ENCODE results near the gene JAZF1. TPM values are rescaled to one million over a fixed set of nuclear protein-coding genes. Genes with fewer than 3 reads are reported as not detected.

JAZF1 gene
- total and polyA plus RNA-seq, 2 donors, result 3.9 to 14.5 TPM

DNA sequence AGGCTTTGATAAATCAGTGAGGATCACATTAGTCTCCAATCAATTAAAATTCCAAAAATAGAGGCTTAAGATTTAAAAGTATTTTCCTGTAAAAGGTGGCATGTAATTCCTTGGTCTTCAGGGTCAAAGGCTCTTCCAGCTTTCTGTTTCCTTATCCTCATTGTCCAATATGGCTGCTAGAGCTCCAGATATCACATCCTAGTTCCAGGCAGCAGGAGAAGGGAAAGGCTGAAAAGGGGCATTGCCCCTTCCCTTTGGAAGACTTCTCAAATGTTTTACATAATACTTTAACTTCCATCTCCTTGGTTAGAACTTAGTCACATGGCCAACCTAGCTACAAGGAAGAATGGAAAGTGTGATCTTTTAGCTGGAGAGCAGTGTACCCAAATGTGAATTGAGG, 39.2 kb upstream of the JAZF1 start:
- H3K4me1 ChIP-seq (ENCODE audit: control insufficient read depth in 2 of 2, insufficient read depth in 2 of 2, low read length in 2 of 2), result no peaks in the 10 kb centered on the region
- H3K27ac ChIP-seq (ENCODE audit: low read depth in 1 of 2, low read length in 1 of 2), result no peak overlapping the region
- no peaks in the 10 kb centered on the region for H3K27me3 ChIP-seq (ENCODE audit: control insufficient read depth in 2 of 2, insufficient read depth in 1 of 2, low read length in 1 of 2)
- H3K36me3 ChIP-seq (ENCODE audit: control insufficient read depth in 2 of 2, insufficient read depth in 2 of 2, low read length in 1 of 2), result no peaks in the 10 kb centered on the region
- H3K4me3 ChIP-seq (ENCODE audit: low read length in 2 of 2), result no peak overlapping the region
- H3K9me3 ChIP-seq (ENCODE audit: control insufficient read depth in 2 of 2, insufficient read depth in 1 of 2, low read length in 1 of 2), result no peaks in the 10 kb centered on the region
- no peak for DNase-seq (ENCODE audit: low read depth in 6 of 9, low spot score in 9 of 9)

DNA sequence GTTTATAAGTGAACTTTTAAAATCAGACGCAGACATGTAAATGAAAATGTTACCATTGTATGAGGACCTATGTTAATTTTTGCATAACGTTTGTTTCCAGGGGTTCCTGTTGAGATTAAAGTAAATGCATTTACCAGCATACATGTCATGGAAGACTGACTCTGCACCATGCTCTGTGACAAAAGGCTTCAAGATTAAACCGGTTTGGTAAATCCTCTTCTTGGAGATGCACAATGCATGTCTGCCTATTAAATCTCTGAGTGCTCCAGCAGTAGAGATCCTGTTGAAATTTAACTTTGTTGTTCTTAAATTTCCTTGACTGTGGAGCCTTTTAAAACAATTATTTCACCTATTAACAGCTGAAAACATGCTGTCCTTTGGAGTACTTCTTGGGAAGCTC, 36.5 kb upstream of the JAZF1 start:
- Histone ChIP-seq H3K4me3 (ENCODE audit: low read length in 2 of 2) (no peak overlapping the region), H3K4me1 (ENCODE audit: control insufficient read depth in 2 of 2, insufficient read depth in 2 of 2, low read length in 2 of 2) (no peaks in the 10 kb centered on the region), H3K9me3 (ENCODE audit: control insufficient read depth in 2 of 2, insufficient read depth in 1 of 2, low read length in 1 of 2) (no peaks in the 10 kb centered on the region), H3K36me3 (ENCODE audit: control insufficient read depth in 2 of 2, insufficient read depth in 2 of 2, low read length in 1 of 2) (no peaks in the 10 kb centered on the region), H3K27me3 (ENCODE audit: control insufficient read depth in 2 of 2, insufficient read depth in 1 of 2, low read length in 1 of 2) (no peaks in the 10 kb centered on the region), H3K27ac (ENCODE audit: low read depth in 1 of 2, low read length in 1 of 2) (no peak overlapping the region)
- WGBS, result 89% methylated on average over 3 of the region's 3 CpGs
- no peak for DNase-seq (ENCODE audit: low read depth in 6 of 9, low spot score in 9 of 9)

DNA sequence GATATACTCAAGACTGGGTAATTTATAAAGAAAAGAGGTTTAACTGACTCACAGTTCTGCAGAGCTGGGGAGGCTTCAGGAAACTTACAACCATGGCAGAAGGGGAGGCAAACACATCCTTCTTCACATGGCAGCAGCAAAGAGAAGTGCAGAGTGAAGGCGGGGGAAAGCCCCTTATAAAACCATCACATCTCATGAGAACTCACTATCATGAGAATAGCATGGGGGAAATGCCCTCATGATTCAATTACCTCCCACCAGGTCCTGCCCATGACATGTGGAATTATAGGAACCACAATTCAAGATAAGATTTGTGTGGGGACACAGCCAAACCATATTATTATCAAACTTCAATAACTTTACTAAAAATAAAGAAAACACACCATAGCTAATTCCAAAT, 30.4 kb upstream of the JAZF1 start:
- Histone ChIP-seq H3K4me1 (ENCODE audit: control insufficient read depth in 2 of 2, insufficient read depth in 2 of 2, low read length in 2 of 2) (no peaks in the 10 kb centered on the region), H3K4me3 (ENCODE audit: low read length in 2 of 2) (no peak overlapping the region), H3K36me3 (ENCODE audit: control insufficient read depth in 2 of 2, insufficient read depth in 2 of 2, low read length in 1 of 2) (no peaks in the 10 kb centered on the region), H3K27me3 (ENCODE audit: control insufficient read depth in 2 of 2, insufficient read depth in 1 of 2, low read length in 1 of 2) (no peaks in the 10 kb centered on the region), H3K27ac (ENCODE audit: low read depth in 1 of 2, low read length in 1 of 2) (no peak overlapping the region), H3K9me3 (ENCODE audit: control insufficient read depth in 2 of 2, insufficient read depth in 1 of 2, low read length in 1 of 2) (no peaks in the 10 kb centered on the region)
- WGBS, result 100% methylated on average over 1 of the region's 1 CpG
- no peak for DNase-seq (ENCODE audit: low read depth in 6 of 9, low spot score in 9 of 9)

- Histone ChIP-seq H3K27me3 (ENCODE audit: control insufficient read depth in 2 of 2, insufficient read depth in 1 of 2, low read length in 1 of 2) (no peaks in the 10 kb centered on the region), H3K27ac (ENCODE audit: low read depth in 1 of 2, low read length in 1 of 2) (no peak overlapping the region), H3K4me1 (ENCODE audit: control insufficient read depth in 2 of 2, insufficient read depth in 2 of 2, low read length in 2 of 2) (no peaks in the 10 kb centered on the region), H3K4me3 (ENCODE audit: low read length in 2 of 2) (no peak overlapping the region), H3K9me3 (ENCODE audit: control insufficient read depth in 2 of 2, insufficient read depth in 1 of 2, low read length in 1 of 2) (no peaks in the 10 kb centered on the region), H3K36me3 (ENCODE audit: control insufficient read depth in 2 of 2, insufficient read depth in 2 of 2, low read length in 1 of 2) (no peaks in the 10 kb centered on the region)
- DNase-seq (ENCODE audit: low read depth in 6 of 9, low spot score in 9 of 9), result no peak
- WGBS, result 89% methylated on average over 2 of the region's 2 CpGs
Observed at GRCh38 chr7:28208506-28208905, 27.9 kb upstream of the JAZF1 start.

DNA sequence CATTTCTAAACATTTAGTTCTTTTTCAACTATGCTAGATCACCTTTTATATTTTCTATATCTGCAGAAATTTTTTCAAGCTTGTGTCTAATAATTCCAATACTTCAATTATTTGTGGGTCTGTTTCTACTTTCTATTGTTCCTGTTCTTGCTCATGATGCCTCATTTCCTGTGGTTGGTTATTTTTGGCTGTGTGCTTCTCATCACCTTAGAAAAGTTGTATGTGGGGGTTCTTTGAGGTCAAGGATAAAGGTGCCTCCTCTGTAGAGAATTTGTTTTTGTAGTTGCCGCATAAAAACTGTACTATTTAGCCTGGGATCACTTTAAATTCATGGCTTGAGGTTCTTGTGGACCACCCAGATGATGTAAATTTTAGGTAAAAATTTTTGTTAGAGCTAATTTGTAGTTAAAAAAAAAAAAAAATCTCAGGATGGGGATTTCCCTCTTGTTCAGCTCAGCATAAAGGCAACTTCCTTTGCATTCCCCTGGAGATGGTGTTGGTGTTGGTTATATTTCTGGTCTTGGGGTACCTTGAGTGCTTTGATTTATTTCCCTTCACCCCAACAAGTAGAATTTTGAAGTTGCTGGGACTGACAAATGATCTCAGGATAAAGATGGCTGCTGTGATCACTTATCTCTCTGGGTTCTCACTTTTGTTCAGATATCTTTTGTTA, 27.0 kb upstream of the JAZF1 start:
- Histone ChIP-seq H3K27ac (ENCODE audit: low read depth in 1 of 2, low read length in 1 of 2) (no peak overlapping the region), H3K9me3 (ENCODE audit: control insufficient read depth in 2 of 2, insufficient read depth in 1 of 2, low read length in 1 of 2) (no peaks in the 10 kb centered on the region), H3K4me3 (ENCODE audit: low read length in 2 of 2) (no peak overlapping the region), H3K27me3 (ENCODE audit: control insufficient read depth in 2 of 2, insufficient read depth in 1 of 2, low read length in 1 of 2) (no peaks in the 10 kb centered on the region), H3K4me1 (ENCODE audit: control insufficient read depth in 2 of 2, insufficient read depth in 2 of 2, low read length in 2 of 2) (no peaks in the 10 kb centered on the region), H3K36me3 (ENCODE audit: control insufficient read depth in 2 of 2, insufficient read depth in 2 of 2, low read length in 1 of 2) (no peaks in the 10 kb centered on the region)
- no peak for DNase-seq (ENCODE audit: low read depth in 6 of 9, low spot score in 9 of 9)
- 75% methylated on average over 1 of the region's 1 CpG for WGBS

DNA sequence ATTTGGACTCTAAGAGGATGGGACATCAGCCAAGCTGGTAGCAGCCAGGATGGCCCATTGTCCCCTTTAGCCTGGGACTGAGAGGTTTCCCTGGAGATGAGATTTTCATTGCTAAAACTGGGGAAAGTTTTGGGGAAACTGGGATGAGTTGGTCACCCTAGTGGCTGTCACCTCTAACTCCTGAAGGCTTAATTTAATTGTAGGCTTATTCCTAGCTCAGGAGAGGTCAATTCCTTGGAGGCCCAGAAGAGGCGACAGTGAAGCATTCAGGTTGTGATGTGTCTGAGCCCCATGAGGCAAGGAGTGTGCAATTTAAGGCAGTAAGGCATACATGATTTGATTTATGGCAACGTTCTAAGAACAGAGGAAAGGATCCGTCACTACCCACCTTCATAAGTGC, 24.9 kb upstream of the JAZF1 start:
- DNase-seq (ENCODE audit: low read depth in 6 of 9, low spot score in 9 of 9), result no peak
- no peaks in the 10 kb centered on the region for H3K4me1 ChIP-seq (ENCODE audit: control insufficient read depth in 2 of 2, insufficient read depth in 2 of 2, low read length in 2 of 2)
- no peaks in the 10 kb centered on the region for H3K36me3 ChIP-seq (ENCODE audit: control insufficient read depth in 2 of 2, insufficient read depth in 2 of 2, low read length in 1 of 2)
- no peak overlapping the region for H3K4me3 ChIP-seq (ENCODE audit: low read length in 2 of 2)
- H3K27ac ChIP-seq (ENCODE audit: low read depth in 1 of 2, low read length in 1 of 2), result no peak overlapping the region
- no peaks in the 10 kb centered on the region for H3K9me3 ChIP-seq (ENCODE audit: control insufficient read depth in 2 of 2, insufficient read depth in 1 of 2, low read length in 1 of 2)
- H3K27me3 ChIP-seq (ENCODE audit: control insufficient read depth in 2 of 2, insufficient read depth in 1 of 2, low read length in 1 of 2), result no peaks in the 10 kb centered on the region
- WGBS, result 97% methylated on average over 3 of the region's 3 CpGs

DNA sequence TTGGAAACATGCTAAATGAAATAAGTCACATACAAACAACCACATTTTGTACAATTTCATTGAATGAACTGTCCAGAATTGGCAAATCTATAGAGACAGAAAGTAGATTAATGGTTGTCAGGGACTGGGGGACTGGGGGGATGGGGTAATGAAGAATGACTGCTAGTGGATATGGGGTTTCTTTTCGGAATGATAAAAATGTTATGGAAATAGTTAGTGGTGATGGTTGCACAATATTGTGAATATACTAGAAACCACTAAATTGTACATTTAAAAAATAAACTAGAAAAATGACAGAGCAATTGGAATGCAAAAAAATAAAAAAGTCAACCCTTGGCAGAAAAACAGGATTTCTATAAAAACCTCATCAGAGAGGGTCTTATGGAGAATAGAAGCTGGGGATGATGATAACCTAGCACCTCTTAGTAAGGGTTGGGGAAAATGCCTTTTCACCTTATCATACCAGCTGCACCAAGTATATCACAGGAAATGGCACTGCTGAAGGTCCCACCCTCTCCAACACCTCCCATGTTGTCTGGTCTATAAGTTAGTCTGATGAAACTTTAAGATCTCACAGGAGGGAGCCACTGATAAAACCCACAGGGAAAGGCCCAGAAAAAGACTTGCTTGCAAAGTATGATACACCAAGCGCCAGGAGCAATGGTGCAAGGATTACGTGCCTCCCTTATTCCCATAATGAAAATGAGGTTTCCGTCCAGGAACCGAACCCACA, 23.1 kb upstream of the JAZF1 start:
- WGBS, result 97% methylated on average over 5 of the region's 5 CpGs
- Histone ChIP-seq H3K27me3 (ENCODE audit: control insufficient read depth in 2 of 2, insufficient read depth in 1 of 2, low read length in 1 of 2) (no peaks in the 10 kb centered on the region), H3K9me3 (ENCODE audit: control insufficient read depth in 2 of 2, insufficient read depth in 1 of 2, low read length in 1 of 2) (no peaks in the 10 kb centered on the region), H3K4me1 (ENCODE audit: control insufficient read depth in 2 of 2, insufficient read depth in 2 of 2, low read length in 2 of 2) (no peaks in the 10 kb centered on the region), H3K36me3 (ENCODE audit: control insufficient read depth in 2 of 2, insufficient read depth in 2 of 2, low read length in 1 of 2) (no peaks in the 10 kb centered on the region), H3K4me3 (ENCODE audit: low read length in 2 of 2) (no peak overlapping the region), H3K27ac (ENCODE audit: low read depth in 1 of 2, low read length in 1 of 2) (no peak overlapping the region)
- no peak for DNase-seq (ENCODE audit: low read depth in 6 of 9, low spot score in 9 of 9)

DNA sequence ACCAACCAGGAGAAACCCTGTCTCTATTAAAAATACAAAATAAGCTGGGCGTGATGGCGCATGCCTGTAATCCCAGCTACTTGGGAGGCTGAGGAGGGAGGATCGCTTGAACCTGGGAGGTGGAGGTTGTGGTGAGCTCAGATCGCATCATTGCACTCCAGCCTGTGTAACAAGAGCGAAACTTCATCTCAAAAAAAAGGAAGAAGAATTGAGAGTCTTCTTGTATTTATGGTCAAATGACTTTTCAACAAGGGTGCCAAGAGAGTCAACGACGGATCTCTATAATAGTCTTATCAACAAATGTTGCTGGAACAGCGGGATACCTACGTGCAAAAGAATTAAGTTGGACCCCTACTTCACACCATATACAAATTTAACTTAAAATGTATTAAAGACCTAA, 21.6 kb upstream of the JAZF1 start:
- H3K27me3 ChIP-seq (ENCODE audit: control insufficient read depth in 2 of 2, insufficient read depth in 1 of 2, low read length in 1 of 2), result no peaks in the 10 kb centered on the region
- no peak overlapping the region for H3K27ac ChIP-seq (ENCODE audit: low read depth in 1 of 2, low read length in 1 of 2)
- no peaks in the 10 kb centered on the region for H3K9me3 ChIP-seq (ENCODE audit: control insufficient read depth in 2 of 2, insufficient read depth in 1 of 2, low read length in 1 of 2)
- no peak for DNase-seq (ENCODE audit: low read depth in 6 of 9, low spot score in 9 of 9)
- no peak overlapping the region for H3K4me3 ChIP-seq (ENCODE audit: low read length in 2 of 2)
- no peaks in the 10 kb centered on the region for H3K4me1 ChIP-seq (ENCODE audit: control insufficient read depth in 2 of 2, insufficient read depth in 2 of 2, low read length in 2 of 2)
- WGBS, result 97% methylated on average over 9 of the region's 9 CpGs
- no peaks in the 10 kb centered on the region for H3K36me3 ChIP-seq (ENCODE audit: control insufficient read depth in 2 of 2, insufficient read depth in 2 of 2, low read length in 1 of 2)

GRCh38 chr7:28201131-28201530, 20.5 kb upstream of the JAZF1 start:
- H3K4me3 ChIP-seq (ENCODE audit: low read length in 2 of 2), result no peak overlapping the region
- H3K27ac ChIP-seq (ENCODE audit: low read depth in 1 of 2, low read length in 1 of 2), result no peak overlapping the region
- no peaks in the 10 kb centered on the region for H3K9me3 ChIP-seq (ENCODE audit: control insufficient read depth in 2 of 2, insufficient read depth in 1 of 2, low read length in 1 of 2)
- H3K4me1 ChIP-seq (ENCODE audit: control insufficient read depth in 2 of 2, insufficient read depth in 2 of 2, low read length in 2 of 2), result no peaks in the 10 kb centered on the region
- H3K27me3 ChIP-seq (ENCODE audit: control insufficient read depth in 2 of 2, insufficient read depth in 1 of 2, low read length in 1 of 2), result peaks cover 0 to 2% of the 10 kb centered on the region in 2 donors
- H3K36me3 ChIP-seq (ENCODE audit: control insufficient read depth in 2 of 2, insufficient read depth in 2 of 2, low read length in 1 of 2), result no peaks in the 10 kb centered on the region
- DNase-seq (ENCODE audit: low read depth in 6 of 9, low spot score in 9 of 9), result no peak
- 72% methylated on average over 1 of the region's 1 CpG for WGBS

Data from thymus (tissue), 11 donors.